ENCODE results near the gene AEBP1. TPM values are rescaled to one million over a fixed set of nuclear protein-coding genes. Genes with fewer than 3 reads are reported as not detected.

The AEBP1 gene
- total RNA-seq, 1 donor from 2014 or later, result 35.4 TPM

DNA sequence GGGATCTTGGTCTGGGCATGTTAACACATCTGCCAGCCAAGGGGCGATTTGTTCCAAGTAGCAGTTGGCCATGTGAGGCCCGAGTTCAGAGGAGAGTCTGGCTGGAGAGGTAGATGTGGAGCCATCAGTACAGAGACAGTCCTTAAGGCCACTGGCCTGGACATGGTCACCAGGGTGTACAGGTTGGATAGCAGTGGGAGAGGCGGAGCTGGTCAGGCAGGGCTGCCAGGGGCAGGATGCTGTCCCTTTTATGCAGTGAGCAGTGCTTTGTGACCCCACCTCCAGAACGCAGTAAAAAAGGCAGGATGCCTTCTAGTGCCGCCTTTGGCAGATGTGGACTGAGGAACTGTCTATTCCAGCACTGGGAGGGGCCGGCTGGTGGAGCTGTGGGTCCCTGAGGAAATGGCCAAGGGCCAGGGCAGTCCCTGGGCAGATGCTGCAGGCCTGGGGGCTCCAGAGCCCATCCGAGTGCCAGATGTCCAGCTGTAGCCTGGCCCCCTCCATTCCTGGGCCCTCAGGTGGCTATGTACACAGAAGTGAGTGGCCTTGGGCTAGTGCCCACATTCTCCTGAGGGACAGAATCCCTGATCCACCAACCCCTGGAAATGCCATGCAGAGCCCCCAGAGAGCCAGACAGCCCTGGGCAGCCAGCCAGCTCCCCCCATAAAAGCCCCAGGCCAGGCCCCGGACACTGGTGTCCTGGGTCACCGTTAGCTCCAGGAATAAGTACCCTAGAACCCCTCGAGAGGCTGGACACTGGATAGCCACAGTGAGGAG is 54.1 kb downstream of the AEBP1 start:
- TF ChIP-seq, protein P1, sequence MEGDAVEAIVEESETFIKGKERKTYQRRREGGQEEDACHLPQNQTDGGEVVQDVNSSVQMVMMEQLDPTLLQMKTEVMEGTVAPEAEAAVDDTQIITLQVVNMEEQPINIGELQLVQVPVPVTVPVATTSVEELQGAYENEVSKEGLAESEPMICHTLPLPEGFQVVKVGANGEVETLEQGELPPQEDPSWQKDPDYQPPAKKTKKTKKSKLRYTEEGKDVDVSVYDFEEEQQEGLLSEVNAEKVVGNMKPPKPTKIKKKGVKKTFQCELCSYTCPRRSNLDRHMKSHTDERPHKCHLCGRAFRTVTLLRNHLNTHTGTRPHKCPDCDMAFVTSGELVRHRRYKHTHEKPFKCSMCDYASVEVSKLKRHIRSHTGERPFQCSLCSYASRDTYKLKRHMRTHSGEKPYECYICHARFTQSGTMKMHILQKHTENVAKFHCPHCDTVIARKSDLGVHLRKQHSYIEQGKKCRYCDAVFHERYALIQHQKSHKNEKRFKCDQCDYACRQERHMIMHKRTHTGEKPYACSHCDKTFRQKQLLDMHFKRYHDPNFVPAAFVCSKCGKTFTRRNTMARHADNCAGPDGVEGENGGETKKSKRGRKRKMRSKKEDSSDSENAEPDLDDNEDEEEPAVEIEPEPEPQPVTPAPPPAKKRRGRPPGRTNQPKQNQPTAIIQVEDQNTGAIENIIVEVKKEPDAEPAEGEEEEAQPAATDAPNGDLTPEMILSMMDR (IDR thresholded peaks at IDR 0.05; ENCODE audit: partially characterized antibody, unreplicated experiment), result no peak
- peak overlapping the region; percentile 92 for H3K27ac Mint-ChIP-seq (ENCODE audit: unreplicated experiment)
- peaks cover 8% of the 10 kb centered on the region for H3K9me3 Mint-ChIP-seq (ENCODE audit: unreplicated experiment)
- H3K36me3 Mint-ChIP-seq (ENCODE audit: unreplicated experiment), result no peaks in the 10 kb centered on the region
- H3K4me3 Mint-ChIP-seq (ENCODE audit: unreplicated experiment), result peak overlapping the region; percentile 43
- peaks cover 15% of the 10 kb centered on the region for H3K4me1 Mint-ChIP-seq (ENCODE audit: low read depth, unreplicated experiment)
- H3K27me3 Mint-ChIP-seq (ENCODE audit: unreplicated experiment), result peaks cover 3% of the 10 kb centered on the region
- DNase-seq, result no peak

DNA sequence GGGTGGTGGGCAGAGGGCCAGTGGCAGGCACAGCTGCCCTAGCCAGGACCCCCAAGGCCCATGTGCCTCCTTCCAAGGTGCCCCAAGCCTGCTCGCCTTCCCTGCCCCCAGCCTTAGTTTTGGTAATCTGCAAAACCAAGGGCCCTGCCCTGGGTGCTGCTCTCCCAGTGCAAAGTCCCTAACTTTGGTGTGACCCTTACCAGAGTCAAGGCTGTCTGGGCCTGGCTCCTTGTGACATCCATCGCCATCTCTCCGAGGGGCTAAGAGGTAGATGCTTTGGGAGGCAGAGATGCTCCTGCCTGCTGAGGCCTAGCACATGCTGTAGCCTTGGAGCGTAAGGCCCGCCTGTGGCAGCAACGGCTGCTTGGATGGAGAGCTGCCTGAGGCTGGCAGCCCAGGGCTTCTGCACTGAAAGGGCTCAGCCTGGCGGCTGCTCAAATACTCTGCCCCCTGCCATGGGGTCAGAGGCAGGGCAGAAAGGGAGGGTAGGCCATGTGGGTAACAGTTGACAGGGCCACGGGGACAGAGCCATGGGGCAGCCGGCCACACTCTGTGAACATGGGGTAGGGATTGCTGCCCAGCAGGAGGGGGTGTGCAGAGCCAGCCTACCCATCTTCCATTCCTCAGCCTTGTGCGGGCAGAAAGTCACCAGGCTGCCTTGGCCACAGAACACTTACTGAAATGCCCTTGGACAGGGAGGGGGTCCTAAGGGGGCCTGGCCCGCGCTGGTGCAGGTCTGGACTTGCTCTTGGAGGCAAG is 54.9 kb downstream of the AEBP1 start:
- Mint-ChIP-seq H3K4me1 (ENCODE audit: low read depth, unreplicated experiment) (peaks cover 15% of the 10 kb centered on the region), H3K27me3 (ENCODE audit: unreplicated experiment) (peaks cover 3% of the 10 kb centered on the region), H3K9me3 (ENCODE audit: unreplicated experiment) (peaks cover 8% of the 10 kb centered on the region), H3K4me3 (ENCODE audit: unreplicated experiment) (no peak overlapping the region), H3K36me3 (ENCODE audit: unreplicated experiment) (peaks cover 2% of the 10 kb centered on the region), H3K27ac (ENCODE audit: unreplicated experiment) (no peak overlapping the region)
- TF ChIP-seq, protein P1 (IDR thresholded peaks at IDR 0.05; ENCODE audit: partially characterized antibody, unreplicated experiment), result no peak
- no peak for DNase-seq

GRCh38 chr7:44159824-44160630 is 55.9 kb downstream of the AEBP1 start:
- DNase-seq, result no peak
- Mint-ChIP-seq H3K27me3 (ENCODE audit: unreplicated experiment) (peaks cover 3% of the 10 kb centered on the region), H3K27ac (ENCODE audit: unreplicated experiment) (no peak overlapping the region), H3K36me3 (ENCODE audit: unreplicated experiment) (peaks cover 10% of the 10 kb centered on the region), H3K9me3 (ENCODE audit: unreplicated experiment) (peaks cover 6% of the 10 kb centered on the region), H3K4me1 (ENCODE audit: low read depth, unreplicated experiment) (peaks cover 15% of the 10 kb centered on the region), H3K4me3 (ENCODE audit: unreplicated experiment) (no peak overlapping the region)
- TF ChIP-seq, protein P1 (IDR thresholded peaks at IDR 0.05; ENCODE audit: partially characterized antibody, unreplicated experiment), result no peak

DNA sequence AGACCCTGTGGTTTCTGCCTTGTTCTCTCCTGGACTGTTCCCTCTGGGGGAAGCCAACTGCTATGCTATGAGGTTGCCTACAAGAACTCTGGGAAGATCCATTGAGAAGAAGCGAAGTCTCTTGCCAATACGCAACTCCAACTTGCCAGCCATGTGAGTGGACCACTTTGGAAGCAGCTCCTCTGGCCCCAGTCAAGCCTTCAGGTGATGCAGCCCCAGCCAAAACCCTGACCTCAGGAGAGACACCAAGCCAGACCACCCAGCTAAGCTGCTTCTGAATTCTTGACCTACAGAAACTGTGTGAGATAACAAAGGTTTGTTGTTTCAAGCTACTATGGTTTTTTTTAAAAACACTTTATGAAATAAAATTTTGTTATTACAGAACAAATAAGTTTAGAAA is 57.2 kb downstream of the AEBP1 start:
- DNase-seq, result no peak
- Mint-ChIP-seq H3K4me3 (ENCODE audit: unreplicated experiment) (no peak overlapping the region), H3K36me3 (ENCODE audit: unreplicated experiment) (peaks cover 10% of the 10 kb centered on the region), H3K9me3 (ENCODE audit: unreplicated experiment) (peaks cover 3% of the 10 kb centered on the region), H3K4me1 (ENCODE audit: low read depth, unreplicated experiment) (peaks cover 11% of the 10 kb centered on the region), H3K27ac (ENCODE audit: unreplicated experiment) (no peak overlapping the region), H3K27me3 (ENCODE audit: unreplicated experiment) (peaks cover 3% of the 10 kb centered on the region)
- TF ChIP-seq, protein P1 (IDR thresholded peaks at IDR 0.05; ENCODE audit: partially characterized antibody, unreplicated experiment), result no peak

Measured in glutamatergic neuron (in vitro differentiated cells).